Sigmoid colon (tissue), 4 donors: ENCODE data around the gene USP28.

ENCODE experiments used
- EP300 ChIP-seq, 4 donors: sonication (generic); formaldehyde crosslinking; IDR thresholded peaks; one replicate each; pipeline ENCODE4 v1.6.1; 2017; ENCODE audit warnings: antibody characterized with exemption in 4 of 4
- POLR2AphosphoS5 ChIP-seq, 4 donors: sonication (generic); formaldehyde crosslinking; IDR thresholded peaks; one replicate each; pipeline ENCODE4 v1.6.1; 2017; ENCODE audit warnings: antibody characterized with exemption in 4 of 4
- TF ChIP-seq, protein P1 (sequence below), 4 experiments: fragments of 450-650 bp in 3 of 4; fragments of 200-600 bp in 1 of 4; IDR thresholded peaks; one replicate each; pipeline ENCODE4 v1.5.1; 2016 to 2019; ENCODE audit warnings: antibody characterized with exemption in 4 of 4, mild to moderate bottlenecking in 3 of 4, moderate library complexity in 2 of 4

DNA sequence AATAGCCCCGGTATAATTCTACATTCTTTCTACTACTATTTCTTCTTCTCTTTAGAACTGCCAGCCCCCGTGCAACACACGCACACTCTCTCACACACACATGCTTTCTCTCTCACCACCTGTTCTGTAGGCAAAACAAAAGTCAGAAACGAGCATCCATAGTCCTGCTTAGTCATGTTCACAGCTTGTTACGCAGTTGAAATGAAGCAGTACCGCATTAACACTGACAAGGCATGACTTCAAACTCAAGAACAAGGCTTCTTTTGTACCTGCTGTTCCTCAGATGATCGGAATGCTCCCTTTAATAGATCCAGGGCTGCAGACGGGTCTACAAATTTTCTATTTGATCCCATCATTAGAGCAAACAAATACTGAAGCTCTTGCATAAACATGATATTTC lies 42.2 kb downstream of the USP28 start:
- TF ChIP-seq POLR2AphosphoS5 (IDR thresholded peaks at IDR 0.05) = no peak
- TF ChIP-seq, protein P1, sequence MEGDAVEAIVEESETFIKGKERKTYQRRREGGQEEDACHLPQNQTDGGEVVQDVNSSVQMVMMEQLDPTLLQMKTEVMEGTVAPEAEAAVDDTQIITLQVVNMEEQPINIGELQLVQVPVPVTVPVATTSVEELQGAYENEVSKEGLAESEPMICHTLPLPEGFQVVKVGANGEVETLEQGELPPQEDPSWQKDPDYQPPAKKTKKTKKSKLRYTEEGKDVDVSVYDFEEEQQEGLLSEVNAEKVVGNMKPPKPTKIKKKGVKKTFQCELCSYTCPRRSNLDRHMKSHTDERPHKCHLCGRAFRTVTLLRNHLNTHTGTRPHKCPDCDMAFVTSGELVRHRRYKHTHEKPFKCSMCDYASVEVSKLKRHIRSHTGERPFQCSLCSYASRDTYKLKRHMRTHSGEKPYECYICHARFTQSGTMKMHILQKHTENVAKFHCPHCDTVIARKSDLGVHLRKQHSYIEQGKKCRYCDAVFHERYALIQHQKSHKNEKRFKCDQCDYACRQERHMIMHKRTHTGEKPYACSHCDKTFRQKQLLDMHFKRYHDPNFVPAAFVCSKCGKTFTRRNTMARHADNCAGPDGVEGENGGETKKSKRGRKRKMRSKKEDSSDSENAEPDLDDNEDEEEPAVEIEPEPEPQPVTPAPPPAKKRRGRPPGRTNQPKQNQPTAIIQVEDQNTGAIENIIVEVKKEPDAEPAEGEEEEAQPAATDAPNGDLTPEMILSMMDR (IDR thresholded peaks at IDR 0.05) = no peak
- no peak for TF ChIP-seq EP300 (IDR thresholded peaks at IDR 0.05)
